Right ventricle myocardium inferior (tissue), 1 donor: Measurements from ENCODE around the gene RNF175. TPM values are rescaled to one million over a fixed set of nuclear protein-coding genes. Genes with fewer than 3 reads are reported as not detected.

Source experiments
- ATAC-seq: fragments of 200-7000 bp; cut with Tn5 transposase; one replicate; pipeline ENCODE4 v1.9.1; 2020; ENCODE audit warnings: mild to moderate bottlenecking, moderate library complexity
- DNase-seq: peaks from one replicate; pipeline ENCODE4 v3.0.0; 2021; ENCODE audit errors: missing footprints
- intact Hi-C: fragments of 100-400 bp; cut with DNase I; formaldehyde crosslinking; loops from one replicate; pipeline ENCODE4 v1.11.0; 2022
- total RNA-seq: library from RNA; stranded (reverse); fragmentation: NEBNext Ultra II Directional; extraction: Animal tissue kit (Norgen Biotek cat#: 25700); gene quantifications from one replicate; pipeline ENCODE4 v1.2.1, GENCODE V29; 2021
- donor health status: DM: no; HTN: yes; CAD: no; lungs with severe emphysema.

Gene RNF175
- total RNA-seq, 1 donor from 2014 or later: 0.30 TPM

DNA sequence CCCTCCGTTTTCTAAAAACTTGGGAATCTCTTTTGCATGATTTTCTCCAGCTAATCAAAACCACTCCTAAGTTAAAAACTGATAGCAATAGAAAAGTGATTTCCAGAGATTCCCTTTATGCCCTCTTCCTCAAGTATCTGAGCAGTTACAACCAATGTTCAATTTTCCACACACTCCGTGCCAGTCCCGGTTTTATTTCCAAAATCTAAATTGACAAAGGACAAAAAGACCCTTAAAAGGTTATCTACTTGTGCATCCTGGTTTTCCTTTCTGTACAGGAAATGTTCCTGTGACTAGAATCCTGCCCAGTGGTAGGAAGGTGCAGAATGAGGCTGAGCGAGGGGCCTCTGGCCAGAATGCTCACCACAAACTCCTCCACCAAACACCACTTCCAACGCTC is 27.8 kb upstream of the RNF175 start:
- intact Hi-C loops: loop anchor here (5.0 kb wide), 2 partner anchors 235 to 715 kb away; no protein-coding TSS in a partner anchor

DNA sequence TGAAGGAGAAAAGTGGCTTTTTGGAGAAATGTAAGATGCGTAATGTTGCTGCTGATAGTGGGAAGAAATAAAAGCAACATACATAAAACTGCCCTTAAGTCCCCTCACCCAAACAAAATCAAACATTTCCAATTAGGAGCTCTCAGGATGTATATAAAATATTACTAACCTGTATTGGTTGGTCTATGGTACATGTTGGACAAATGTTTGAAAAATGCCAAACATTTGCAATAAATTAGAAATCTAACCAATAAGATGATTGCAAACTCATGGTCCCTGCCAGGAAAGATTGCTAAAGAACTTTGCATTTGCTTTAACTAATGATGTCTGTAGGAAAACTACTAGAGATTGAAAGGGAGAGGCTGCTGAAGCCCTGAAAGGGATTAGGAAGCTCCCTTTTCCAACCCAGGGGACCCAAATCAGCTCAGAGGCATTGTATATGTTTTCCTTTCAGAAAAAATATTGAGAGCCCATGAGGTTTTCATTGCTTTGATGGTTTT is 27.3 kb upstream of the RNF175 start:
- ATAC-seq (no peak), DNase-seq (no peak)
- intact Hi-C loops: loop anchor here (5.0 kb wide), 2 partner anchors 235 to 715 kb away; no protein-coding TSS in a partner anchor

More for the DNA sequence above, 27.8 kb upstream of the RNF175 start:
- no peak for ATAC-seq
- DNase-seq: peak; percentile 45

GRCh38 chr4:153785910-153786721 is 26.3 kb upstream of the RNF175 start:
- no peak for DNase-seq
- intact Hi-C loops: loop anchor here (5.0 kb wide), 2 partner anchors 236 to 716 kb away; no protein-coding TSS in a partner anchor
- no peak for ATAC-seq

GRCh38 chr4:153784166-153784699 is 24.4 kb upstream of the RNF175 start:
- ATAC-seq: no peak
- intact Hi-C loops: no loop called here
- no peak for DNase-seq

- intact Hi-C loops: no loop called here
- ATAC-seq (no peak), DNase-seq (no peak)
Observed at GRCh38 chr4:153782581-153782980, 22.8 kb upstream of the RNF175 start.

GRCh38 chr4:153781717-153782416 is 22.0 kb upstream of the RNF175 start:
- DNase-seq: no peak
- ATAC-seq: no peak
- intact Hi-C loops: no loop called here

DNA sequence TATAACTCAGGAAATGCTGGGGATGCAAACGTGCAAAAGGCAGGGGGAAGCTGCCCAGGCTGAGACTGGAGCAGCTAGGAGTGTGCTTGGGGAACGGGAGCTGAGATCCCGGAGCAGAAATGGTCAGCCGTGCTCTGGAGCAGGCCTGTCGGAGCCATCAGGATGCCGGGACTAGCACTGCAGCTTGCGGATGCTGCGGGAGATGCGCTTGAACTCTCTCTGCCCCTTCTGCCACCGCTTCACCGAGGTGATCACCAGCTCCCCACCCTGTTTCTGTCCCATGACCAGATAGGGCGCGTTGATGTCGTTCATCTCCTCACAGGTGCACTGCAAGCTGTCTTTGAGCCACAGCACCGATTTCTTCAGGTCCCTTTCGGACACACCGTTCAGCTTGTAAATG is 21.5 kb upstream of the RNF175 start:
- intact Hi-C loops: no loop called here
- ATAC-seq: no peak
- peak; percentile 41 for DNase-seq

GRCh38 chr4:153780876-153781275 is 21.1 kb upstream of the RNF175 start:
- DNase-seq (no peak), ATAC-seq (no peak)
- intact Hi-C loops: no loop called here

DNA sequence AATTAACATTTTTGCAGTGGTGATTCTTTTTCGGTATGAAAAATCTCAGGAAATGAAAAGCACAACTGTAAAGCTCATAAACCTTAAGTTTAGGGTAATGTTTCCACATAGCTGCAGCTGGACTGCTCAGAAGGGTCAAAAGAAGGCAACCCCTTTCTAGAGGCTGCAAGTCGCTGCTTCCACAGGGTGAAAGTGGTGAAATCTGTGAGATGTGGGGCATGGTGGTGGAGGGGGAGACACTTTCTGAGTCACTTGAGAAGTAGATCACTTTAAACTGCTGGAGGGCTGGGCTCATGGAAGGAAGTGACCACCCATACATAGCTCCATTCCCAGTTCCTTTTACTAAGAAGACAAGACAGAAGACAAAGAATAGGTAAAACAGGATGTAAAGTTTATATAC is 20.4 kb upstream of the RNF175 start:
- ATAC-seq (no peak), DNase-seq (no peak)
- intact Hi-C loops: no loop called here

DNA sequence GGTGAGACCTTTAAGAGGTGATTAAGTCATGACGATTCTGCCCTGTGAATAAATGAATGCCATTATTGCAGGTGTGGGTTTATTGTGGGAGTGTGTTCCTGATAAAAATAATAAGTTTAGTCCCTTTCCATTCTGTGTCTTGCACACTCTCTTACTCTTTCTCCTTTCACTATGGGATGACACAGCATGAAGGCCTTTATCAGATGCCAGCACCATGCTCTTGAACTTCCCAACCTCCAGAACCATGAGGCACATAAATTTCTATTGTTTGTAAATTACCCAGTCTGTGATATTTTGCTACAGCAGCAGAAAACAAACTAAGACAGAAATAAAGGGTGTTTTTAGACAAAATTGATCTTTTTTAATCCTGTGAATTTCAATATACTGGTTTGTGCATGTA is 18.6 kb upstream of the RNF175 start:
- DNase-seq (no peak), ATAC-seq (no peak)
- intact Hi-C loops: no loop called here

- intact Hi-C loops: no loop called here
- DNase-seq: no peak
- ATAC-seq: no peak
Observed at GRCh38 chr4:153777421-153777820, 17.6 kb upstream of the RNF175 start.

DNA sequence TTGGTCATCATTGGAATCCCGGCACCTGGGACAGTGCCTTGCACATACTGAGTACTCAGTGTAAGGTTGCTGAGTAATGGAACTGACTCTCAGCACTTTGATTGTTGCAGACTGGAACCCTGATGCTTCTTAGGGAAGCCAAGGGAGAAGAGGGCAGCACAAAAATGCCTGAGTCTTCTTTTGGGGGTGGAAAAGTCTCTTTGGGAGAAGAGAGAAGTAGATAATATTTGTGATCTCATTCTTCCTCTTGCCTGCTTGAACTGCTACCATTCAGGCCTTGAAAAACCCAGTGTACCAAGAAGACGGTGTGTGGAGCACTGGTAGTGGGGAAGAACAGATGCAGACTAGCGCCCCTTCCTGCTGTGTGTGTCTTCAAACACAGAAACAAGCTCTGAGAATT is 16.8 kb upstream of the RNF175 start:
- DNase-seq (no peak), ATAC-seq (no peak)
- intact Hi-C loops: no loop called here

- DNase-seq (no peak), ATAC-seq (no peak)
- intact Hi-C loops: no loop called here
Observed at GRCh38 chr4:153773236-153773690, 13.4 kb upstream of the RNF175 start.

- ATAC-seq (no peak), DNase-seq (no peak)
- intact Hi-C loops: no loop called here
Observed at GRCh38 chr4:153771046-153771445, 11.2 kb upstream of the RNF175 start.

DNA sequence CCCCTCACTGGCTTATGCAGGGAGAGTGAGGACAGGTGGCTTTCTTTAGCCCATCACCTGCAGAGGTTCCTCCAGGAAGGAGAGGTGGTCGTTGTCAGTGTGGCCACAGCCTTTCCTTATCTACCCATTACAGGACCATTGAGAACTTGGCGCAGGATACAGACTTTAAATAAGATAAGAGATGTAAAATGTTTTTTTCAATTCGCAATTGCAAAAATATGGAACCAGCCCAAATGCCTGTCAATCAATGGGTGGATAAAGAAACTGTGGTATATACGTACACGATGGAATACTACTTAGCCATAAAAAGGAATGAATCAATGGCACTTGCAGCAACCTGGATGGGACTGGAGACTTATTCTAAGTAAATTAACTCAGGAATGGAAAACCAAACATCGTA is 6.9 kb upstream of the RNF175 start:
- intact Hi-C loops: no loop called here
- DNase-seq (no peak), ATAC-seq (no peak)

DNA sequence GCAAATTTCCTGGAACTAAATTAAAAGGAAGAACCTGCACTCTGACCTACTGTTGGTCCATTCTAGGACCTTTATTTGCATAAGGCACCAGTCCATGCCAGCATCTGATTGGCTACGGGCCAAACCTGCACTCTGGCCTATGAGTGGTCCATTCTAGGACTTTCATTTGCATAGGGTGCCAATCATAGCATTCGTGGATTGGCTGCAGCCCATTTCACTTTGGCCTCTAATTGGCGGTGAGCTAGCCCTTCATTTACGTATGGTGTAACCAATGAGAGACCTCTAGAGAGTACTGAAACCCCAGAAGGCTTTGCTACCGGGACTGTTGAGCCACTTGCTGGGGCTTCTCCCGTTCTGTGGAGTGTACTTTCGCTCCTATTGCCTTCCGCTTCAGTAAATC is 6.1 kb upstream of the RNF175 start:
- no peak for DNase-seq
- no peak for ATAC-seq
- intact Hi-C loops: no loop called here

DNA sequence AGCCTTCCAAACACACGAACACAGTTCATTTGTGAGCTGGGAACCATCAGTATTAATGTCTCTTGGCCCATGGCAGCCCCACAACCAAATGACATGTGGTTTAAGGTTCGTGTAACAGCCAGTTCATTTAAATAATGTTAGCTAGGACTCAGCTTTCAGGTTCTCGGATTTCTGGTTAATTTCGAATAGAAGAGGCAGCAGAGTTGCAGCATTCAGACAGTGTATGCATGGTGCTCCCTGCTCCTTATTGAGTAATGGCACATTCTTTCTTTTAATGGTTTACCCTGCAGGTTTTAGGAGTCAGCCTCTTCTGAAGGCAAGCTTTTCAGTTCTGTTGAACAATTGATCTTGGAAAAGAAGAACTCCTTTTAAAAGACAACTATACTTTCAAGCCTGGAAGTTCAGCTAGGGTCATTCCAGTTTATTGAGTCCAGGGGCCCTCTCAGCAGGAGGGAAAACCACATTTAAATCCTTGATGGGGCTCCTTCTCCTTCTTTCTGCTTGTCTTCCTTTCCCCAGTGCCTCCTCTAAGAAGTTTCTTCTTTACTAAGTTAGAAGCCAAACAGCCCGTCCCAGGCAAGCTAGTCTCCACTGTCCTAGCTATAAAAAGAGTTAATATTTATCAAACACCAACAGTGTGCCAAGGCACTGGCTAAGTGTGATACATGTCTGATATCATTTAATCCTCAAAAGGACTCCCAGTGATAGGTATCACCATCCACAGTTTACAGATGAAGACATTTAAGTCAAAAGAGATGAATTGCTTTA is 5.0 kb upstream of the RNF175 start:
- intact Hi-C loops: no loop called here
- no peak for ATAC-seq
- no peak for DNase-seq

- DNase-seq (no peak), ATAC-seq (no peak)
- intact Hi-C loops: no loop called here
Observed at GRCh38 chr4:153763404-153763803, 3.6 kb upstream of the RNF175 start.
